GM21423 (cell line): Measurements from ENCODE around the gene SP4.

Experiments
- ATAC-seq: cut with Tn5 transposase; IDR thresholded peaks from one replicate; pipeline ENCODE4 v1.9.1; 2021; ENCODE audit warnings: mild to moderate bottlenecking, moderate library complexity; ENCODE audit not compliant: unreplicated experiment

SP4 gene

DNA sequence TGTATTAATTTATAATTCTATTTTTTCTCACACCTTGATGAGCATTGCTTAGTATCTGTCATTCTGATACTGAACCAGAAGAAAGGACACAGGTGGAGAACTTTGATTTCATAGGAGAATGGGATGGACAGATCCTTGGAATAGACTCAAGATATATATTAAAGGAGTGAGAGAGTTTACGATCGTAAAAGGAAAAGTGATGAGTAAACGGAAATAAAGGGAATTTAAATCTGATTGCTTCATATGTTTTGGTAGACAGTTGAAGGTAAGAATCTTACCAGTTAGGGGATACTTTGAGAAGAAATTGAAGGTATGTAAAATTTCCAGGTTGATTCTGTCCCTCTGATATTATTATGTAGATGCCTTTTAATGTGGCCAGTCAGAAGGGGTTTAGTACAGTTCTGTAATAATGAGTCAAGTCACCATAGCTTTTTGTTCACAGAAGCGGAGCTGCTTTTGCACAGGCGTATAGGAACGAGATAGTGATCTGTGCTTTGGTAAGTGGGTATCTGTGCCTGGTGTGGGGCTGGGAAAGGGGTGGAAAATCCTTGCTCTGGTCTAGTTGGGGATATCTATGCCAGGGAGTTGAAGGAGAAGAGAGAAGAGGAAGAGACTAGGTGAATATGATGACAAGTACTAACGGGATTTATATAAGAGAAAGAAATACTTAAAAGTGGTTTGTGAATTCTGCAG lies 15.4 kb downstream of the SP4 start:
- no peak for ATAC-seq

GRCh38 chr7:21448974-21449373 lies 21.1 kb downstream of the SP4 start:
- ATAC-seq: no peak

DNA sequence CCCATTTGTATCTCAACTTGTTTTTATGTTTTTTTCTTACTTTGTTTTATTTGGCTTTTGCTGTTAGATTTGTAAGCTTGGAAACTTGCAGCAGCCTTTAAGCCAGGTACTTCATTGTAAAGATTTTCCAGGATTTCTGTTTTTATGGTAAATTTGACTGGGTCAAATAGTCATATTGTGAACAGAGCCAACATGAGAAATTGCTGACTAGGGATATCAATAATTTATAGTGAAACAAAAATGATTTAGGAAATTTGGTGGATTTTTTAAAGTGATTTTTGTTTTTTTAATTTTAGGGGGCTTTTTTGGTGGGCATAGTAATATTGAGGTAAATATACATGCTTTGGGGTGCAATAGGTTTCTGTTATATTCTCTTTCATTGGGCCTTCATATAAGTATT lies 22.2 kb downstream of the SP4 start:
- ATAC-seq: no peak

GRCh38 chr7:21450941-21451340 lies 23.1 kb downstream of the SP4 start:
- ATAC-seq: no peak

- ATAC-seq: no peak
Measured at GRCh38 chr7:21454182-21454581, 26.3 kb downstream of the SP4 start.

DNA sequence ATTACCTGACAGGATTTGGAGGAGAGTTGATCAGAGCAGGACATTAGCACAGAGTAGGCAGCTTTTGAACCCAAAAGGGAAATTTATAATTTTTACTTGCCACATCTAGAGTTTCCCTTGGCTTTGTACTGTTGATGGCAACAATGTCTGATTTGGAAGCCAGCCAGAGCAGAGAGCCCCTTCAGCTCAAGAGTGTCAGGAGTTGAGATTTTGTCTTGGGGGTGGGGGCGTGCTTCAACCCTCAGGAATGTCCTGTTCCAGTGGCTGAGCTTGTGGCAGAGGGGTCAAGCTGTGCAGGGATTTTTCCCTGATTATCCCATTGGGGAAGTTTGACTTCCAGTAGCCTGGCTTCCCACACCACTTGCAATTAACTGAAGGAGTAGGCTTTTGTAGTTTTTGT lies 27.0 kb downstream of the SP4 start:
- ATAC-seq: no peak

DNA sequence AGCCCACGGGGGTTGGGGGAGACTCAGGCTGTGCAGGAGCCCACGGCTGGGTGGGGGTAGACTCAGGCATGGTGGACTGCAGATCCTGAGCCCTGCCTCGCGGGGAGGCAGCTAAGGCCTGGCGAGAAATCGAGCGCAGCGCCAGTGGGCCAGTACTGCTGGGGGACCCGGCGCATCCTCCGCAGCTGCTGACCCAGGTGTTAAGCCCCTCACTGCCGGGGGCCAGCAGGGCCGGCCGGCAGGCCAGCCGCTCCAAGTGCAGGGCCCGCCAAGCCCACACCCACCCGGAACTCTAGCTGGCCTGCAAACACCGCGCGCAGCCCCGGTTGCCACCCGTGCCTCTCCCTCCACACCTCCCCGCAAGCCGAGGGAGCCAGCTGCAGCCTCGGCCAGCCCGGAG lies 33.4 kb downstream of the SP4 start:
- ATAC-seq: no peak

GRCh38 chr7:21462081-21462480 lies 34.2 kb downstream of the SP4 start:
- no peak for ATAC-seq

DNA sequence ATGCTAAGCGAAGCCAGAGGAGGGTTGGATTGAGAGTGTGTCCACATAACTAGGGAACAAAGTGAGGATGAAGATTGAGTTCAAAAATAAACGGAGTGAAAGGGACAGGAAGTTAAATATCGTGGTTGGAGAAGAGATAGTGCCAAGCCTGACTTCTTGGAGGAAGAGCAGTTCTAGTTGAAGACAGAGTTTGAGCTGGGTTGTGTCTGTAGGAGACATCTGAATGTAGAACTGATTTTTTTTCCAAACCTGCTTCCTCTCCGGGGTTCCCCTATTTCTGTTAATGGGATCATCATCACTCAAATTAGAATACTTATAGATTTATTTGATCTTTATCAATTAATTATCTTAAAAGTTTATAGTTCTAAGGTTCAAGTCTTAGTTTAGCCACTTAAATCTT lies 35.6 kb downstream of the SP4 start:
- no peak for ATAC-seq

GRCh38 chr7:21468969-21469368 lies 41.1 kb downstream of the SP4 start:
- no peak for ATAC-seq

- no peak for ATAC-seq
Measured at GRCh38 chr7:21469894-21470293, 42.0 kb downstream of the SP4 start.

DNA sequence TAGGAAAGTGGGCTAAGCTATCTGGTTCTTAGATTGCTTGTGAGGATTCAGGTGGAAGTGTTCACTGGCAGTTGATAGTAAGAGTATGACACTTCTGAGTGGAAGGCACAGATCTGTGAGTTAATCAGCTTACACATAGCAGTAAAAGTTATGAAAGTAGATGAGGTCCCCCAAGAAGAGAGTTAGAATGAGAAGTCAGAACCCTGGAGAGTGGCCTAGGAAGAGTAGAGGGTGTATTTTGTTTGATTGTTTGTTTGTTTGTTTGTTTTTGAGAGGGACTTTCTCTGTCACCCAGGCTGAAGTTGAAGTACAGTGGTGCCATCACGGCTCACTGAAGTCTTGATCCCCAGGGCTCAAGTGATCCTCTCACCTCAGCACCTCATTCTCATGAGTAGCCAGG lies 44.1 kb downstream of the SP4 start:
- ATAC-seq: no peak

DNA sequence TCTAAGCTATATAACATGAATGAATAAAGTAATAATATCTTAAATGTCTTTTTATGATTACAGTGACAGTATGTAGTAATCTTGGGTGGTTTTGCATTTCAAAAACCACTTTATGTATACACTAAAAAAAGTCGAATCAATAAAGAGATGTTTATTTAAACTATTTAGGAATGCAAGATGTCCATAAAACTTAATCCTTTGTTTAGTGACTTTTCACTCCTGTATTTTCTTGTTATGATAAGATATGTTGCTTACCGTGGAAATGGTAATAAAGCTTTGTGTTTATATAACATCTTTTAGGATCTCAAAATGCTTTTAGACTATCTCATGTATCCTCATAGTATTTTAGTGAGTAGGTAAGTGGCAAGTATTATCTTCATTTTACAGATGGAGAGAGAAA lies 48.5 kb downstream of the SP4 start:
- no peak for ATAC-seq

DNA sequence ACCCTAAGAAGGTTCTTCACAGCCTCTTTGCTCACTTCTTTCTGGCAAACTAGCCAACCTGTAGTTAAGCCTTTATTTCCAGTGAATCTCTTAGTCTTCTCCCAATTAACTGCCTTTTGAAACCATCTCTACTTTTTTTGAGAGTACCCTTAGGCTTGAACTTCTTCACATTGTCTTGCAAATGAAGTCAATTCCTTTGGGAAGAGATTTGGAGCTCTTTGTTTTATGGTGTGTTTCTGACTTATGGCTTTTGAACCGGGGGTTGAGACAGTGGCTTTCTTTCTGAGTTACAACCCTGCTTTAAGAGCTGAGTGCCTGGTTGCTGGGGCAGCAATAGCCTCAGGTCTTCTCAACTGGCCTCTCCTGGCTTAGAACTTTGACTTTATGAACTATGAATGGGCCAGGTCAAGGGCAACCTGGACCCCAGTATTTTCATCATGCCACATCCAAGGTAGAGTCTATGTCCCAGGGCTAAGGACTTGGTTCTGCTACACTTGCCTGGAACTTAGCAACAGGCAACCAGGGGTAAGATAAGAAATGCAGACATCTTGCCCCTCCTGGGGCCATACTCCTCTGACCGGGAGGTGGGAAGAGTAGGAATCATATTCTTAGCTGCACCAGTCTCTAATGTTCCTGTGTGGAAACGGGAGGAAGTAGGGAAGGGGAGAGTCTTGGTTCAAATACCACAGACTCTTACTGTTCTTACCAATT lies 53.0 kb downstream of the SP4 start:
- ATAC-seq: no peak

GRCh38 chr7:21486511-21486910 lies 58.6 kb downstream of the SP4 start:
- ATAC-seq: no peak

DNA sequence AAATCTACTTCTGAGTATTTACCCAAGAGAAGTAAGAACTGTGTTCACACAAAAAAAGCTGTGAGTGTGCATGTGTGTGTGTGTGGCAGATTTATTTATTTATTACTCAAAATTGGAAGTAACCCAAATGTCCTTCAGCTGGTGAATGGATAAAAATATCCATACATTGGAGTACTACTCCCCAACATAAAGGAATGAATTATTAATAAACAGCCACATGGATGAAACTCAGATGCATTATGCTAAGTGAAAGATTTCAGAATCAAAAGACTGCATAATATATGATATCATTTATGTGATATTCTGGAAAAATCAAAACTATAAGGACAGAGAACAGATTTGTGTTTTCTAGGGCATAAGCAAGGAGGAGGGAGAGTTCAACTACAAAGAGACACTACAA lies 67.8 kb downstream of the SP4 start:
- ATAC-seq: no peak

- ATAC-seq: no peak
Measured at GRCh38 chr7:21497072-21497471, 69.2 kb downstream of the SP4 start.

DNA sequence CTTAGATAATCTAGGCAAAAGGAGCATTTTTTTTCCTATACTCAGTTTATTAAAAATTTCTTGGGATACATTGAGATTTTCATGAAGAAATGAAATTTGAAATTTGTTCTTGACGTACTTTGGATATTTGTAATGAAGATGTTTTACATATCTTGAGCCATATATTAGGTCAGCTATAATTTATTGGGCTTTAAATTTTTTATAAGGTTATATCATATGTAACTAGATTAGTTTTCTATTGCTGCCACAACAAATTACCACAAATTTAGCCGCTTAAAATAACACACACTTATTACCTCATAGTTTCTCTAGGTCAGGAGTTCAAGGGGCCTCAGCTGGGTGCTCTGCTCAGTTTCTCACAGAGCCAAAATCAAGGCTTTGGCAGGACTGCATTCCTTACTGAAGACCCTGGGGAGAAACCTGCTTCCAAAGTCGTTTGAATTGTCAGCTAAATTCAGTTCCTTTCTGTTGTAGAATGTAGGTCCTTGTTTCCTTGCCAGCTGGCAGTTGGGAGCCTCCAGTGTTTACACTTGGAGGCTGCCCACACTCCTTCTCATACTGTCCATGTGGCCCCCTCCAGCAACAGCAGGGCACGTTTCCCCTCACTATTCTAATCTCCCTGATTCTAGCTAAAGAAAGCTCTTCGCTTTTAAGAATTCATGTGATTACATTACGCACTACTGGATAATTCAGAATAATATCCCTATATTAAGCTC lies 72.4 kb downstream of the SP4 start:
- no peak for ATAC-seq

DNA sequence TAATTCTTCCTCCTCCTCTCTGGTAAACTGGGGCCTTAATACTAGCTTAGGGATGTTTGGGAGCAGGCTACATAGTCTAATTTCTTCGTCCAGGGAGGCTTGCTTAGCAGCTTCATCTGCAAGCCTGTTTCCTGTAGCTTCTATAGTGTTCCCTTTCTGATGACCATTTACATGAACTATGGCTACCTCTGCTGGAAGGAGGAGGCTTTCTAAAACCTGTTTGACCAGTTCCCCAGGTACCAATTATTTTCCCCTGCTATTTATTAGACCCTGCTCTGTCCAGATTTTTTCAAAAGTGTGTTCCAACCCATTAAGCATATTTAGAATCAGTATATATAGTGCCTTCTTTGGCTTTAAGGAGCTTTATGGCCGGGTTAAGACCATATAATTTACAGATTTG lies 76.1 kb downstream of the SP4 start:
- no peak for ATAC-seq

DNA sequence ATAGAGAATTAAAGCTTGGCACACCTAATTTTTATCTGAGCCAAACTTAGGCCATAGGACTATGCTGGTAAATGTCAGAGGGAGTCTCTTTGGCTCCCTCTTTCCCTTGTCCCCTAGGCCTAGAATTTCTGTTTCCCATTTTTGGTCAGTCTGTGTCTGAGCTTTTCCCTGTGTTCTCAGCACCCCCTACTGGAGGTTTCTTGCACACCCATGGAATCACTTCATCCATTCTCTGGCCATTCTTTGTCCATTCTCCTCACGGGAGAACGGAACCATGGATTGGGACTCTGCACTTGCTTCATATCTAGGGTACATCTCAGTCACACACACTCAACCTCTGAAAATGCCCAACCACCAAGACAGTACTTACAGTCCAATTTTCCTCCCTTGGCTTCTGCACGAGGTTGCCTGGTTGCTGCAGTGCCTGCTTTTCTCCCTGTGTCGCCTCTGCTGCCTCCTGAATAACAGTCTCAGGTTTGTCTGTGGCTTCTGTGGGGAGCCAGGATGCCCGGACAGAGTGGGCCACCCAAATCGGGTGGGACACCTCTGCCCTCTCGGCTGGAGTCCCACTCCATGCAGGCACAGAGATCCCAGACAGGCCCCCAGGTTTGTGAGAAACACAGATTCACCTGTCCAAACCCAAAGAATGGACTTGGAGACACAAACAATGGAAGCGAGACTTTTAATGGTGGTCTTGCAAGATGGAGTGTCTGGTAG lies 79.9 kb downstream of the SP4 start:
- no peak for ATAC-seq

- no peak for ATAC-seq
Measured at GRCh38 chr7:21508538-21508937, 80.7 kb downstream of the SP4 start.

DNA sequence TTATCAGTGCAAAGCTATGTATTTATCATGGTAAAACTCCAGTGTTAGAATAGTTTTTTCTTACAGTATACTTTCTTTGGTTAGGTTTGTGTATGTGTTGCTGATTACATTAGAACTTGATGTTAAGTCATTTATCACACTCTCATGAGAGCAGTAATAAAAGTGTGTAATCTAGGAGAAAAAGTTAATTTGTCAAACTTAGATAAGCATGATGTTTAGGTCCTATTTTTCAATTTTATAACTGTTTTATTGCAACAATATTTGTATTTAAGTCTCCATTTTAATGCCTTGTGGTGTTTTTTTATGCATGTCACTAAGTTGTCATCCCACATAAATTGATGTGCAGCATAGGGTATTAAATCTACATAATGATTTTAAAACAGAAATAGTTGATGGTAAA lies 86.2 kb downstream of the SP4 start:
- ATAC-seq: no peak
